Hepatic stellate cell (primary cell): Measurements from ENCODE around the gene MAJIN.

ENCODE experiments used
- DNase-seq: peaks from one replicate; pipeline ENCODE4 v3.0.0; 2011; ENCODE audit warnings: low spot score

MAJIN gene

DNA sequence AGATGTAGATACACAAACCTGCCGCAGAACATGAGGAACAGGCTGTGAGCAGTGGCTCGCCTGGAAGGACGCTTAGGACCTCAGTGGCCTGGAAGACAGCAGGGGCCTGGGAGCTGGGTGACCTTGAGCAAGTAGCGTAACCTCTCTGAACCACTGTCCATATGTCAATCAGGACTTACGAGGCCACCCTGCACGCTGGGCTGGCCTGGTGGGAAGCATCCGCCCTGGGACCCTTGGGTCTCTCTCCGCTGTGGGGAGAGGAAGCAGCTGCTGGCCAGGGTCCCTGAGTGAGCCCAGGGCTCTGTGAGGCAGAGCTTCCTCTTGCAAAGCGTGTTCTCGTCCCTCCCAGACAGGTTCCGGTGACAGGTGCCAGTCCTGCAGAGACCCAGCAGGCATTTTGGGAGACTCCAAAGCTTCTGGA is 79.5 kb downstream of the MAJIN start:
- no peak for DNase-seq

DNA sequence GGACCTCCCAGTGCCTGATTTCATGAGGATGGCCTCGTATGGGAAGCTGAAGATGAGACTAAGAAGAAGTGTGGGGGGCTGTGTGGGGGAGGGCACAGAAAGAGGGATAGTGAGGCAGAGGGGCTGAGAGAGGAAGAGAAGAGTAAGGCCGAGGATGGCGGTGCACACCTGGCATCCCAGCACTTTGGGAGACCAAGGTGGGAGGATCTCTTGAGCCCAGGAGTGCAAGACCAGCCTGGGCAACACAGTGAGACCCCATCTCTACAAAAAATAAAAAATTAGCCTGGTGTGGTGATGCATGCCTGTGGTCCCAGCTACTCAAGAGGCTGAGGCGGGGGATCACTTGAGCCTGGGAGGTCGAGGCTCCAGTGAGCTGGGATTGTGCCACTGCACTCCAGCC is 80.0 kb downstream of the MAJIN start:
- DNase-seq, result no peak

DNA sequence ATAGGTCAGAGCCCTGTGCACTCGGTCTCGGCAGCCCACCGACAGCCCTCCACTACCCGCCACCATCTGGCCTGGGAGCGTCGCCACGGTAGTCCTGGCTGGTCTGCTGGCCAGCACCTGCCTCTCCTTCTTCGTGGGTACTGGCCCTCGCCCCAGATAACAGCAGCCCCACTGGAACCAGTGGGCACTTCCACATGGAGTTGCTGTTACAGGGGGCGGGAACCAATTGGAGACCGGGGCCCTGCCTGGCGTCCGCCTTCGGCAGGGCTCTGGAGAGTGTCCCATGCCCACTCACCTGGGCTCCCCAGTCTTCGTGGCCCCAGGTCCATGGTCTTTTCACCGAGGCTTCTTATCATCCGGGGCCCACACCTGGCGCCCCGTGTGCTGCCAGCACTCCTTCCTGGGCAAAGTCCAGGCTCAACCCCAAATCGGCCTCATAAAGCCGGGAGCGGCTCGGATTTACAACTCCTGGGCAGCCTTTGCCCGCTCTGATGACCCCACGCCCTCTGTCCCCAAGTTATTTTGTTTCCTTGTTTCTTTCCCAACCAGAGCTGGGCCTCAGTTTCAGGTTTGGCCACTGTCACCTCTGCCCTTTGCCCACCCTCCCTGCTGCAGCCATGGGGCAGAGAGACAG is 80.6 kb downstream of the MAJIN start:
- no peak for DNase-seq

DNA sequence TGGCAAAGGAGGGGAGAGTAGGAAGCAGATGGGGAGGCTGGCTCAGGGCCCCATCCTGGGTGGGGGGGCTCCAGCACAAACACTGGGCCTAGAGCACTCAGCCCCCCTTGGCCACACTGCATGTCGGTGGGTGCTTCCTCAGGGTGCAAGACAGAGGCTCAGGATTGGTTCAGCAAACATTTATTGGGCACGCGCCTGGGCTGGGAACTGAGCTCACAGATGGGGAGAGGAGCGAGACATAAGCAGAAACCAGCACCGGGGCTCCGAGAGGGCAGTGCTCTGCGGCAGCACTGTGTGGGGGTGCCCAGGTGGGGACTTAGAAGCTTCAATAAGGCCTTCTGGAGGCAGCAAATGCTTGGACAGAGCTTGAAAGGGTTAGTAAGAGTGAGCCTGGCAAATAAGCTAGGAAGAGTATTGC is 81.4 kb downstream of the MAJIN start:
- no peak for DNase-seq

DNA sequence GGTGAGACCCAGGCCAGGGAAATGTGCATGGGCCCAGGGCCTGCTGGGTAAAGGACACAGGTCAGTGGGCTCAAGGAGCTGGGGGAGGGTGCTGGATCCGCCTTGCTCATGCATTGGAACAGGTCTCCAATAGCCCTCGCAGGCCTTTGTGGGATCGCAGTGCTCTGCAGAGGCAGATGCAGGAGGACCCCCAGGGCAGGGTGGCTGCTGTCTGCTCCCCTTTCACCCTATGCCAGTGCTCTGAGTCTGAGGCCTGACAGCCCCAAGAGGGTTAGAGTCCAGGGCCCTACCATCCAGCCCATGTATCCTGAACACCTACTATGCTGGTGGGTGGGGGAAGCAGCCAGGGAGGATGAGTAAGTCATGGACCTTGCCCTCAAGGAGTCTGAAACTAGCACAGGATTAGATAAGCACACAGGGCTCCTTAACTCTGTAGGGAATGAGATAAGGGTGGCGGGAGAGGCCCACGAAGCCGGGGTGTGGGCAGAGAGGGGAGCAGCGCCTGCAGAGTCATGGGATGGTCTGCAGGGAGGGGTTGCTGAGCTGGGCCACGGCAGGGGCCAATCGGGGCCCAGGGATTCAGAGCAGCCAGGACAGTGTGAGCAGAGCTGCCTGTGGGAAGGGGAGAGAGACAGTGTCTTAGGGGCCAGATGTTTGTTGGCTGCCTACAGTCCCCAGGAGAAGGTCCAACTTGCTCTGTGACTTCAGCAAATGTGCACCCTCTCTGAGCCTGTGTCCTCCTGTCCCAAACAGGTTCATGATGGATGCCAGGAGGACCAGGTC is 83.0 kb downstream of the MAJIN start:
- no peak for DNase-seq

DNA sequence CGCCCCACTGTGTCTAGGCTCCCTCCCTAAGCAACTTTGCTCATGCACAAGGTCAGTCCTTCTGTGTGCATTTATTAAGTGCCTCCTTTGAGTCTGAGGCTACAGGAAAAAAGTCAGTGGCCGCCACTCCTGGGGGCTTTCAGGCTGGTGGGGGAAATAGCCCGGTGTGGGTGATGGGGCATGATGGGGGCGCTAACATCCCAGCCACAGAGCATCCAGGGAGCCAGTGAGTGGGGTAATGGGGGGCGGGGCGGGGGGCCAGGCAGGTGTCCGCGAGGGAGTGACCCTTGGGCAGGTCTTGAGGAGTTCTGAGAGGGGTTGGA is 83.5 kb downstream of the MAJIN start:
- DNase-seq, result no peak
